A673 (cell line): ENCODE data around the gene NAT14.

ENCODE experiments used
- EZH2 ChIP-seq: fragments of 200-600 bp; sonication (generic); IDR thresholded peaks from 2 replicates; pipeline ENCODE4 v1.6.1; 2017; ENCODE audit warnings: borderline replicate concordance, low read depth, mild to moderate bottlenecking, mixed read lengths, antibody characterized with exemption, low read length; ENCODE audit not compliant: poor library complexity, severe bottlenecking
- TF ChIP-seq, protein P1 (sequence below): fragments of 300-800, 200-600 bp; sonication (generic); conservative IDR thresholded peaks from 2 replicates; pipeline ENCODE4 v1.5.1; 2017; ENCODE audit warnings: low read depth, mild to moderate bottlenecking, antibody characterized with exemption, low read length, moderate library complexity, mixed read lengths

DNA sequence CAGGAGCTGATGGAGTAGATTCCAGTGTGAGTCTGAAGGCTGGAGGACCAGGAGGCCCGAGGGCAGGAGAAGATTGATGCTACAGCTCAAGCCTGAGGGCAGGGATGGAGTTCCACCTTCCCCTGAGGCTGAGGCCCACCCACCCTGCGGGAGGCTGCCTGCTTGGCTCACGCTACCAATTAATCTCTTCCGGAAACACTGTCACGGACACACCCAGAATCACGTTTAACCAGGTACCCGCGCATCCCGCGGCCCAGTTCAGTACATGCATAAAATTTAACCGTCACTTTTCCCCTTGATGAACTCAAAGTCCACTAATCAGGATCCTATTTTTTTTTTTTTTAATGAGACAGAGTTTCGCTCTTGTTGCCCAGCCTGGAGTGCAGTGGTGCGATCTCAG, 13.7 kb upstream of the NAT14 start:
- TF ChIP-seq, protein P1, sequence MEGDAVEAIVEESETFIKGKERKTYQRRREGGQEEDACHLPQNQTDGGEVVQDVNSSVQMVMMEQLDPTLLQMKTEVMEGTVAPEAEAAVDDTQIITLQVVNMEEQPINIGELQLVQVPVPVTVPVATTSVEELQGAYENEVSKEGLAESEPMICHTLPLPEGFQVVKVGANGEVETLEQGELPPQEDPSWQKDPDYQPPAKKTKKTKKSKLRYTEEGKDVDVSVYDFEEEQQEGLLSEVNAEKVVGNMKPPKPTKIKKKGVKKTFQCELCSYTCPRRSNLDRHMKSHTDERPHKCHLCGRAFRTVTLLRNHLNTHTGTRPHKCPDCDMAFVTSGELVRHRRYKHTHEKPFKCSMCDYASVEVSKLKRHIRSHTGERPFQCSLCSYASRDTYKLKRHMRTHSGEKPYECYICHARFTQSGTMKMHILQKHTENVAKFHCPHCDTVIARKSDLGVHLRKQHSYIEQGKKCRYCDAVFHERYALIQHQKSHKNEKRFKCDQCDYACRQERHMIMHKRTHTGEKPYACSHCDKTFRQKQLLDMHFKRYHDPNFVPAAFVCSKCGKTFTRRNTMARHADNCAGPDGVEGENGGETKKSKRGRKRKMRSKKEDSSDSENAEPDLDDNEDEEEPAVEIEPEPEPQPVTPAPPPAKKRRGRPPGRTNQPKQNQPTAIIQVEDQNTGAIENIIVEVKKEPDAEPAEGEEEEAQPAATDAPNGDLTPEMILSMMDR = no peak
- no peak for TF ChIP-seq EZH2
